Ishikawa (cell line): ENCODE measurements around the gene FAM110C.

Source experiments
- CEBPB ChIP-seq: IDR thresholded peaks from 2 replicates; pipeline ENCODE4 v1.6.1; 2012
- CREB1 ChIP-seq: IDR thresholded peaks from 2 replicates; pipeline ENCODE4 v1.6.1; 2012; ENCODE audit warnings: low read depth
- EGR1 ChIP-seq: IDR thresholded peaks from 2 replicates; pipeline ENCODE4 v1.6.1; 2012
- EP300 ChIP-seq: IDR thresholded peaks from 2 replicates; pipeline ENCODE4 v1.6.1; 2012; ENCODE audit warnings: borderline replicate concordance
- FOXM1 ChIP-seq: IDR thresholded peaks from 2 replicates; pipeline ENCODE4 v1.6.1; 2012; ENCODE audit warnings: low read depth, borderline replicate concordance
- NFIC ChIP-seq: IDR thresholded peaks from 2 replicates; pipeline ENCODE4 v1.6.1; 2012
- RAD21 ChIP-seq: IDR thresholded peaks from 2 replicates; pipeline ENCODE4 v1.6.1; 2012; ENCODE audit warnings: low read depth
- TAF1 ChIP-seq: IDR thresholded peaks from 2 replicates; pipeline ENCODE4 v1.6.1; 2012; ENCODE audit warnings: low read depth, mild to moderate bottlenecking
- TCF12 ChIP-seq: IDR thresholded peaks from 2 replicates; pipeline ENCODE4 v1.6.1; 2012; ENCODE audit warnings: low read depth
- TEAD4 ChIP-seq: IDR thresholded peaks from 2 replicates; pipeline ENCODE4 v1.6.1; 2012
- YY1 ChIP-seq: IDR thresholded peaks from 2 replicates; pipeline ENCODE4 v1.6.1; 2012; ENCODE audit warnings: low read depth
- ZBTB7A ChIP-seq: IDR thresholded peaks from 2 replicates; pipeline ENCODE4 v1.6.1; 2012; ENCODE audit warnings: low read depth
- TF ChIP-seq, protein P1 (sequence below): IDR thresholded peaks from 2 replicates; pipeline ENCODE4 v1.6.1; 2012; ENCODE audit warnings: low read depth, mild to moderate bottlenecking
- TF ChIP-seq, protein P2 (sequence below): IDR thresholded peaks from 2 replicates; pipeline ENCODE4 v1.6.1; 2012
- TF ChIP-seq, protein P3 (sequence below): IDR thresholded peaks from 2 replicates; pipeline ENCODE4 v1.6.1; 2012

The FAM110C gene

DNA sequence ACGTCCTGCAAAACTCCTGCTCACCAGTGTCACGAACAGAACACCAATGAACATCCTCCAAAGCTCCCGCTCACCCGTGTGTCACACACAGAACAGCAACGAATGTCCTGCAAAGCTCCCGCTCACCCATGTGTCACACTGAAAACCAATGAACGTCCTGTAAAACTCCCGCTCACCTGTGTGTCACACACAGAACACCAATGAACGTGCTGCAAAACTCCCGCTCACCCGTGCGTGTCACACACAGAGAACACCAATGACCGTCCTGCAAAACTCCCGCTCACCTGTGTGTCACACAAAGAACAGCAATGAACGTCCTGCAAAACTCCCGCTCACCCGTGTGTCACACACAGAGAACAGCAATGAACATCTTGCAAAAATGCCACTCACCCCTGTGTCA, 20.5 kb upstream of the FAM110C start:
- TF ChIP-seq CREB1 (no peak), RAD21 (no peak), NFIC (no peak), YY1 (no peak), TCF12 (no peak)
- TF ChIP-seq, protein P1, sequence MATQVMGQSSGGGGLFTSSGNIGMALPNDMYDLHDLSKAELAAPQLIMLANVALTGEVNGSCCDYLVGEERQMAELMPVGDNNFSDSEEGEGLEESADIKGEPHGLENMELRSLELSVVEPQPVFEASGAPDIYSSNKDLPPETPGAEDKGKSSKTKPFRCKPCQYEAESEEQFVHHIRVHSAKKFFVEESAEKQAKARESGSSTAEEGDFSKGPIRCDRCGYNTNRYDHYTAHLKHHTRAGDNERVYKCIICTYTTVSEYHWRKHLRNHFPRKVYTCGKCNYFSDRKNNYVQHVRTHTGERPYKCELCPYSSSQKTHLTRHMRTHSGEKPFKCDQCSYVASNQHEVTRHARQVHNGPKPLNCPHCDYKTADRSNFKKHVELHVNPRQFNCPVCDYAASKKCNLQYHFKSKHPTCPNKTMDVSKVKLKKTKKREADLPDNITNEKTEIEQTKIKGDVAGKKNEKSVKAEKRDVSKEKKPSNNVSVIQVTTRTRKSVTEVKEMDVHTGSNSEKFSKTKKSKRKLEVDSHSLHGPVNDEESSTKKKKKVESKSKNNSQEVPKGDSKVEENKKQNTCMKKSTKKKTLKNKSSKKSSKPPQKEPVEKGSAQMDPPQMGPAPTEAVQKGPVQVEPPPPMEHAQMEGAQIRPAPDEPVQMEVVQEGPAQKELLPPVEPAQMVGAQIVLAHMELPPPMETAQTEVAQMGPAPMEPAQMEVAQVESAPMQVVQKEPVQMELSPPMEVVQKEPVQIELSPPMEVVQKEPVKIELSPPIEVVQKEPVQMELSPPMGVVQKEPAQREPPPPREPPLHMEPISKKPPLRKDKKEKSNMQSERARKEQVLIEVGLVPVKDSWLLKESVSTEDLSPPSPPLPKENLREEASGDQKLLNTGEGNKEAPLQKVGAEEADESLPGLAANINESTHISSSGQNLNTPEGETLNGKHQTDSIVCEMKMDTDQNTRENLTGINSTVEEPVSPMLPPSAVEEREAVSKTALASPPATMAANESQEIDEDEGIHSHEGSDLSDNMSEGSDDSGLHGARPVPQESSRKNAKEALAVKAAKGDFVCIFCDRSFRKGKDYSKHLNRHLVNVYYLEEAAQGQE, result no peak
- TF ChIP-seq, protein P2, sequence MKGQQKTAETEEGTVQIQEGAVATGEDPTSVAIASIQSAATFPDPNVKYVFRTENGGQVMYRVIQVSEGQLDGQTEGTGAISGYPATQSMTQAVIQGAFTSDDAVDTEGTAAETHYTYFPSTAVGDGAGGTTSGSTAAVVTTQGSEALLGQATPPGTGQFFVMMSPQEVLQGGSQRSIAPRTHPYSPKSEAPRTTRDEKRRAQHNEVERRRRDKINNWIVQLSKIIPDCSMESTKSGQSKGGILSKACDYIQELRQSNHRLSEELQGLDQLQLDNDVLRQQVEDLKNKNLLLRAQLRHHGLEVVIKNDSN, result no peak

DNA sequence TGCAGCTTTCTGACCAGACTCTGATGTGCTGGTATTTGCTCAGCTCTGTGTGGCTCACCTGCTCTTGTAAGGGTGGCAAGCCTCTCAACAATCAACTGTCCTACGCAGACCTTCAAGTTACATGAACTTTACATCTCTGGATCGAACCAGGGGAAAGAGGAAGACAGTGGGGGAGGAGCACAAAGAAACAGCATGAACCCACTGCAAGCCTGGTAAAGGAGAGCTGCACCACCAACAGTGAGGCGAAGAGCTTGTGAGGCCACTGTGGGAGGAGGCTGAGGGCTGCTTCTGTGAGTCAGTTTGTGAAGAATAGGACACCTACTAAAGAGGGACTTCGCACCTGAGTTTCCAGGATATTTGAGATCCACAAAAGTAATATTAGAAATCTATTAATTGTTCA, 18.8 kb upstream of the FAM110C start:
- TF ChIP-seq TCF12, result no peak
- TF ChIP-seq, protein P1, result no peak
- no peak for TF ChIP-seq ZBTB7A
- TF ChIP-seq CREB1, result no peak
- TF ChIP-seq CEBPB, result no peak
- no peak for TF ChIP-seq TAF1

DNA sequence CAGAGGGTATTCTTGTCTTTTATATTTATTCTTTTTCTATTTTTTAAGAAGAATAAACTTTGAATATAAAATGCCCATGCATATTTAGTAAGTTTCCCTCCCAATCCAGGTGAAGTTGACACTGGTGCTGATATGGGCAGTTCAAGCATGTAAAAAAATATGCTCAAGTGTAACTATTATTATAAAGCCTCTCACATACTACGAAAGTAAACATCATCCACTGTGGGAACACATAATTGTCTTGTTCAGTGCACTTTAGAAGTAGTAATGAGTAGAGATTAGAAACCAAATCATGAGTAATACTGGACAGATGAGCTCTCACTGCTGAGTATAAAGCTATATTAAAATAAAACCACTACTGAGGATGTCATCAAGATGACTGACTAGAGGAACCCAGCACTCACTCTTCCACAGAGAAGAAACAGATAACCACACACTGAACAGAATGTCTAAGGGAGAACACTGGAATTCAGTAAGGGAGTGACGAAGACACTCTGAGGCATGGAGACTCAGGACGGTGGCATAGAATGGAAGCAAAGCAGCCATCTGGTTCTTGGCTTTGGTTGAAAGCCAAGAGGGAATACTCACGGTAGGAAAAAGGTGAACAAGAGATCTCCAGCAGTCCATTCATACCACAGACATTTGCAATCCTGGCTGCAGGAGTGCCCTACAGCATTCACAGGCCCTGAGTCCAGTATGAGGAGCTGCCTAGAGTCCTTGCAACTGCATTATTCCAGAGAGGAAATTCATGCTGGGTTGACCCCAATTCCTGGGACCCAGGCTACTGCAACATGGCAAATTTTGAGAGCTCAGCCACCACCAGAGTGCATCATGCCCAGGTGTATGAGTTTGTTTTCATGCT, 9.5 kb upstream of the FAM110C start:
- TF ChIP-seq, protein P3, sequence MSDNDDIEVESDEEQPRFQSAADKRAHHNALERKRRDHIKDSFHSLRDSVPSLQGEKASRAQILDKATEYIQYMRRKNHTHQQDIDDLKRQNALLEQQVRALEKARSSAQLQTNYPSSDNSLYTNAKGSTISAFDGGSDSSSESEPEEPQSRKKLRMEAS, result no peak

DNA sequence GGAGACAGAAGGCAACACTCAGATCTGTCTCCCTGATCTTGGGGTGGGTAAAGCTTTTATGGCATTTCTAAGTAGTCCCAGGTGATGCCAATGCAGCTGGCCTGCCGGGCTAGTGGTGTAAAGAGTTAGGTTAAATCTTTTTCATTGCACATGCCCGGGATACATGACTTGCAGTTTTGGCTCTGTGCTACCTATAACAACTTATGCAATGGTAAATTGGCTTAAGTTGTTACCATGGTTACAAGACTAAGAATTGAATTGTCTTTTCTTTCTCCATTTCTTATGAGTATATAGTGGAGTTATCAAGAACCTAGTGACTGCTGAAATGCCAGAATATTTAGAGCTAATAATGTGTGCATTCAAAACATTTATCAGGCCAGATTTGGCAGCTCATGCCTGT, 5.3 kb upstream of the FAM110C start:
- TF ChIP-seq EGR1, result no peak
- TF ChIP-seq, protein P3, result no peak
- TF ChIP-seq, protein P2, result no peak
- no peak for TF ChIP-seq NFIC
- TF ChIP-seq TCF12, result no peak
- TF ChIP-seq FOXM1, result no peak

DNA sequence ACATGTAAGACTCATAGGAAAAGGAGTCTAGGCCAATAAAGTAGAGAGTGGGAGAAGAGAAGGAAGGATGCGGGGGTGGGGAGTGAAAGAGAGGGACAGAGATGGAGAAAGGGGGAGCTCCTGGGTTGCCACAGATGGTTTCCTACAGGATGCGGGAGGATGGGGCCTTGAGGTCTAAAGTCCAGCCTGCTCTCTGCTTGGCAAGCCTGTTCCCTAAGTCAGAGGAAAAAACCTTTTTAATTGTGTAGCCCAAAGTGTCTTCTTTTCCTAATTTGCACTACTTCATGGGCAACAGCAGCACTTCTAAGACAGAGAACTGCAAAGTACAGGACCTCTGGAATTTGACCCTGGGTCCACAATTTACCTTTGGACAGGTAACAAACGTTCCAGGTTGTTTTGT, 1.4 kb upstream of the FAM110C start:
- TF ChIP-seq CREB1 (no peak), TEAD4 (no peak), RAD21 (no peak), EP300 (no peak), TCF12 (no peak), FOXM1 (no peak), EGR1 (no peak), CEBPB (no peak), YY1 (no peak), NFIC (no peak), TAF1 (no peak)
- TF ChIP-seq, protein P1, result no peak
- TF ChIP-seq, protein P3, result no peak
